H9 (cell line): ENCODE data around the gene NFIL3. TPM values are rescaled to one million over a fixed set of nuclear protein-coding genes. Genes with fewer than 3 reads are reported as not detected.
A peak's percentile ranks its signal among the peaks of the same experiment; 100 is the strongest.

Experiments
- DNase-seq: peaks from one replicate; pipeline ENCODE4 v3.0.0-alpha.2; 2017
- H2AFZ ChIP-seq: one replicate; pipeline ENCODE4 v1.6.1; 2013; ENCODE audit warnings: mild to moderate bottlenecking, low read length, control low read depth, moderate library complexity
- H2AK5ac ChIP-seq: 2 replicates; pipeline ENCODE4 v1.6.1; 2013; ENCODE audit warnings: low read length, control low read depth, mixed read lengths; ENCODE audit not compliant: insufficient read length
- H2BK120ac ChIP-seq: one replicate; pipeline ENCODE4 v1.6.1; 2013; ENCODE audit warnings: low read depth, mild to moderate bottlenecking, low read length, control low read depth, inconsistent platforms; ENCODE audit not compliant: poor library complexity, severe bottlenecking
- H2BK12ac ChIP-seq: 2 replicates; pipeline ENCODE4 v1.6.1; 2013; ENCODE audit warnings: low read length, control low read depth, mixed read lengths, low read depth; ENCODE audit not compliant: insufficient read length
- H2BK15ac ChIP-seq: 2 replicates; pipeline ENCODE4 v1.6.1; 2013; ENCODE audit warnings: low read depth, low read length, control low read depth
- H2BK20ac ChIP-seq: one replicate; pipeline ENCODE4 v1.6.1; 2013; ENCODE audit warnings: low read depth, mild to moderate bottlenecking, low read length, control low read depth, inconsistent platforms; ENCODE audit not compliant: poor library complexity, severe bottlenecking
- H2BK5ac ChIP-seq: 2 replicates; pipeline ENCODE4 v1.6.1; 2013; ENCODE audit warnings: low read length, control low read depth, mixed read lengths; ENCODE audit not compliant: insufficient read length
- H3K14ac ChIP-seq: 2 replicates; pipeline ENCODE4 v1.6.1; 2013; ENCODE audit warnings: low read length, control low read depth; ENCODE audit not compliant: insufficient read depth
- H3K18ac ChIP-seq: 2 replicates; pipeline ENCODE4 v1.6.1; 2013; ENCODE audit warnings: low read depth, mild to moderate bottlenecking, mixed read lengths, low read length, control low read depth; ENCODE audit not compliant: insufficient read length
- H3K23ac ChIP-seq: 2 replicates; pipeline ENCODE4 v1.6.1; 2013; ENCODE audit warnings: low read length, control low read depth, mixed read lengths, low read depth; ENCODE audit not compliant: insufficient read length
- H3K23me2 ChIP-seq: 2 replicates; pipeline ENCODE4 v1.6.1; 2013; ENCODE audit warnings: low read depth, mild to moderate bottlenecking, mixed read lengths, low read length, control low read depth; ENCODE audit not compliant: insufficient read length, poor library complexity, severe bottlenecking
- H3K27ac ChIP-seq: 2 replicates; pipeline ENCODE4 v1.5.1; 2013; ENCODE audit warnings: low read length, control low read depth, mixed read lengths, low read depth; ENCODE audit not compliant: insufficient read length
- H3K27me3 ChIP-seq: 2 replicates; pipeline ENCODE4 v1.6.1; 2013; ENCODE audit warnings: low read length, control low read depth, inconsistent platforms; ENCODE audit not compliant: insufficient read depth
- H3K4ac ChIP-seq: 2 replicates; pipeline ENCODE4 v1.6.1; 2013; ENCODE audit warnings: low read depth, mild to moderate bottlenecking, control low read depth, inconsistent platforms, low read length, moderate library complexity
- H3K4me1 ChIP-seq: 2 replicates; pipeline ENCODE4 v1.6.1; 2013; ENCODE audit warnings: low read length, control low read depth, inconsistent platforms; ENCODE audit not compliant: insufficient read depth
- H3K4me2 ChIP-seq: 2 replicates; pipeline ENCODE4 v1.6.1; 2013; ENCODE audit warnings: low read length, control low read depth, mixed read lengths; ENCODE audit not compliant: insufficient read length, insufficient read depth
- H3K56ac ChIP-seq: 2 replicates; pipeline ENCODE4 v1.6.1; 2013; ENCODE audit warnings: low read depth, mild to moderate bottlenecking, mixed read lengths, low read length, control low read depth; ENCODE audit not compliant: insufficient read length
- H3K79me1 ChIP-seq: 2 replicates; pipeline ENCODE4 v1.6.1; 2013; ENCODE audit warnings: low read depth, mild to moderate bottlenecking, moderate library complexity, low read length, control low read depth, inconsistent platforms; ENCODE audit not compliant: insufficient read depth, poor library complexity, severe bottlenecking
- H3K79me2 ChIP-seq: 2 replicates; pipeline ENCODE4 v1.6.1; 2013; ENCODE audit warnings: low read length, control low read depth, inconsistent platforms; ENCODE audit not compliant: insufficient read depth
- H3K9ac ChIP-seq: 2 replicates; pipeline ENCODE4 v1.6.1; 2013; ENCODE audit warnings: low read length, control low read depth, mixed read lengths; ENCODE audit not compliant: insufficient read length; ENCODE audit errors: extremely low read depth
- H3K9me3 ChIP-seq: one replicate; pipeline ENCODE4 v1.6.1; 2013; ENCODE audit warnings: low read depth, low read length, inconsistent platforms; ENCODE audit not compliant: control insufficient read depth
- H3T11ph ChIP-seq: one replicate; pipeline ENCODE4 v1.6.1; 2013; ENCODE audit warnings: mild to moderate bottlenecking, low read length, control low read depth, inconsistent platforms
- H4K20me1 ChIP-seq: one replicate; pipeline ENCODE4 v1.6.1; 2013; ENCODE audit not compliant: control insufficient read depth, insufficient read length, insufficient read depth
- H4K5ac ChIP-seq: 2 replicates; pipeline ENCODE4 v1.6.1; 2013; ENCODE audit warnings: low read depth, mild to moderate bottlenecking, mixed read lengths, low read length, control low read depth; ENCODE audit not compliant: insufficient read length
- H4K8ac ChIP-seq: replicated peaks from 2 replicates; pipeline ENCODE4 v1.6.1; 2013; ENCODE audit warnings: low read length, control low read depth, mixed read lengths, low read depth; ENCODE audit not compliant: insufficient read length
- H4K91ac ChIP-seq: 2 replicates; pipeline ENCODE4 v1.6.1; 2013; ENCODE audit warnings: low read depth, mild to moderate bottlenecking, moderate library complexity, mixed read lengths, low read length, control low read depth; ENCODE audit not compliant: insufficient read length
- H3K27ac Mint-ChIP-seq, 3 experiments: 2 replicates in 2 of 3; 3 replicates in 1 of 3; pipeline ENCODE4 v1.8.0; 2020 to 2021; ENCODE audit warnings: mixed read lengths in 3 of 3, mild to moderate bottlenecking in 1 of 3, moderate library complexity in 1 of 3
- H3K27me3 Mint-ChIP-seq: 2 replicates; pipeline ENCODE4 v1.8.0; 2021; ENCODE audit warnings: low read depth, mild to moderate bottlenecking, moderate library complexity, mixed read lengths
- H3K36me3 Mint-ChIP-seq, 3 experiments: 2 replicates in 2 of 3; 3 replicates in 1 of 3; pipeline ENCODE4 v1.8.0; 2020 to 2021; ENCODE audit warnings: low read depth in 3 of 3, mixed read lengths in 3 of 3; ENCODE audit not compliant: insufficient read depth in 1 of 3
- H3K4me1 Mint-ChIP-seq, 2 experiments: 2 replicates each; pipeline ENCODE4 v1.8.0; 2020; ENCODE audit warnings: mixed read lengths in 2 of 2
- H3K4me3 Mint-ChIP-seq, 2 experiments: 2 replicates in 1 of 2; 3 replicates in 1 of 2; pipeline ENCODE4 v1.8.0; 2020 to 2021; ENCODE audit warnings: mild to moderate bottlenecking in 2 of 2, mixed read lengths in 2 of 2, moderate library complexity in 1 of 2
- H3K9me3 Mint-ChIP-seq, 2 experiments: 2 replicates in 1 of 2; 3 replicates in 1 of 2; pipeline ENCODE4 v1.8.0; 2020; ENCODE audit warnings: mild to moderate bottlenecking in 2 of 2, mixed read lengths in 2 of 2, moderate library complexity in 1 of 2
- WGBS: extraction: QIAGEN DNeasy Blood & Tissue Kit; methylation state at CpG from one replicate; pipeline ENCODE4 v1.1.7; 2013; ENCODE audit warnings: missing lambda C conversion rate, low lambda C conversion rate, mixed read lengths; ENCODE audit not compliant: insufficient read length; ENCODE audit errors: extremely low coverage; 5-methylcytosine and 5-hydroxymethylcytosine counted together
- total RNA-seq: library from RNA; stranded (reverse); gene quantifications from 2 replicates; pipeline ENCODE4 v1.2.1, GENCODE V29; 2021
- TF ChIP-seq, protein P1 (sequence below): fragments of 200-600 bp; sonication (generic); conservative IDR thresholded peaks from 3 replicates; pipeline ENCODE4 v1.8.0; 2021; ENCODE audit warnings: antibody characterized with exemption, mild to moderate bottlenecking

NFIL3 gene
- total RNA-seq, 1 experiment from 2014 or later = 8.4 TPM

- H3K23ac ChIP-seq = no peak overlapping the region
- TF ChIP-seq, protein P1, sequence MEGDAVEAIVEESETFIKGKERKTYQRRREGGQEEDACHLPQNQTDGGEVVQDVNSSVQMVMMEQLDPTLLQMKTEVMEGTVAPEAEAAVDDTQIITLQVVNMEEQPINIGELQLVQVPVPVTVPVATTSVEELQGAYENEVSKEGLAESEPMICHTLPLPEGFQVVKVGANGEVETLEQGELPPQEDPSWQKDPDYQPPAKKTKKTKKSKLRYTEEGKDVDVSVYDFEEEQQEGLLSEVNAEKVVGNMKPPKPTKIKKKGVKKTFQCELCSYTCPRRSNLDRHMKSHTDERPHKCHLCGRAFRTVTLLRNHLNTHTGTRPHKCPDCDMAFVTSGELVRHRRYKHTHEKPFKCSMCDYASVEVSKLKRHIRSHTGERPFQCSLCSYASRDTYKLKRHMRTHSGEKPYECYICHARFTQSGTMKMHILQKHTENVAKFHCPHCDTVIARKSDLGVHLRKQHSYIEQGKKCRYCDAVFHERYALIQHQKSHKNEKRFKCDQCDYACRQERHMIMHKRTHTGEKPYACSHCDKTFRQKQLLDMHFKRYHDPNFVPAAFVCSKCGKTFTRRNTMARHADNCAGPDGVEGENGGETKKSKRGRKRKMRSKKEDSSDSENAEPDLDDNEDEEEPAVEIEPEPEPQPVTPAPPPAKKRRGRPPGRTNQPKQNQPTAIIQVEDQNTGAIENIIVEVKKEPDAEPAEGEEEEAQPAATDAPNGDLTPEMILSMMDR = peak; percentile 26; the same call in 2 of the 3 replicates
- no peak overlapping the region for H2BK12ac ChIP-seq
- no peak overlapping the region for H2BK20ac ChIP-seq
- H2BK5ac ChIP-seq = no peak overlapping the region
- peaks cover 0 to 4% of the 10 kb centered on the region in 2 experiments; a peak in 2 of 5 replicates for H3K9me3 Mint-ChIP-seq
- no peaks in the 10 kb centered on the region for H3K79me1 ChIP-seq
- no peaks in the 10 kb centered on the region for H3K4me1 ChIP-seq
- no CpG with 5 or more reads among the region's 76 CpGs for WGBS
- H4K20me1 ChIP-seq = no peaks in the 10 kb centered on the region
- H3K4me3 Mint-ChIP-seq = peak overlapping the region; percentile 90 to 93
- peaks cover 28% of the 10 kb centered on the region; the same call in 1 of the 2 replicates for H3K27me3 ChIP-seq
- peak overlapping the region; percentile 100 for H3K4me2 ChIP-seq
- no peak overlapping the region for H2AFZ ChIP-seq
- no peak overlapping the region for H3K56ac ChIP-seq
- H4K8ac ChIP-seq = no peak overlapping the region
- no peak overlapping the region for H2BK120ac ChIP-seq
- peak overlapping the region; percentile 60 for H3K9ac ChIP-seq
- no peak overlapping the region for H3T11ph ChIP-seq
- H4K5ac ChIP-seq = no peak overlapping the region
- no peak overlapping the region for H3K27ac ChIP-seq
- no peak overlapping the region for H4K91ac ChIP-seq
- H3K23me2 ChIP-seq = peaks cover 19% of the 10 kb centered on the region
- peak; percentile 61 for DNase-seq
- no peak overlapping the region for H3K18ac ChIP-seq
- H3K14ac ChIP-seq = 0 out of 2 replicates have a peak overlapping the region, but pooled peaks have one; percentile 56
- H3K27me3 Mint-ChIP-seq = peaks cover 64% of the 10 kb centered on the region
- H3K36me3 Mint-ChIP-seq = no peaks in the 10 kb centered on the region
- H3K4ac ChIP-seq = no peak overlapping the region
- peaks cover 28 to 33% of the 10 kb centered on the region in 2 experiments for H3K4me1 Mint-ChIP-seq
- H2BK15ac ChIP-seq = no peak overlapping the region
- H3K27ac Mint-ChIP-seq = peak overlapping the region in 2 of 3 experiments; percentile 17 to 84; a peak in 4 of 7 replicates
- H2AK5ac ChIP-seq = no peak overlapping the region
- H3K79me2 ChIP-seq = peaks cover 2% of the 10 kb centered on the region; the same call in 1 of the 2 replicates
- no peaks in the 10 kb centered on the region for H3K9me3 ChIP-seq
These were observed 597 bp downstream of the NFIL3 start for GRCh38 chr9:91422758-91423711.
